GM19463 (cell line): ENCODE measurements around the gene TSPEAR.
"Not testable (repeated sequence)": the region's sequence is repeated elsewhere in the genome, so short reads cannot be mapped to it uniquely, and the experiment has no call there.

Experiments used
- ATAC-seq: cut with Tn5 transposase; IDR thresholded peaks from one replicate; pipeline ENCODE4 v1.9.1; 2021; ENCODE audit warnings: mild to moderate bottlenecking, moderate library complexity; ENCODE audit not compliant: unreplicated experiment

Gene TSPEAR

DNA sequence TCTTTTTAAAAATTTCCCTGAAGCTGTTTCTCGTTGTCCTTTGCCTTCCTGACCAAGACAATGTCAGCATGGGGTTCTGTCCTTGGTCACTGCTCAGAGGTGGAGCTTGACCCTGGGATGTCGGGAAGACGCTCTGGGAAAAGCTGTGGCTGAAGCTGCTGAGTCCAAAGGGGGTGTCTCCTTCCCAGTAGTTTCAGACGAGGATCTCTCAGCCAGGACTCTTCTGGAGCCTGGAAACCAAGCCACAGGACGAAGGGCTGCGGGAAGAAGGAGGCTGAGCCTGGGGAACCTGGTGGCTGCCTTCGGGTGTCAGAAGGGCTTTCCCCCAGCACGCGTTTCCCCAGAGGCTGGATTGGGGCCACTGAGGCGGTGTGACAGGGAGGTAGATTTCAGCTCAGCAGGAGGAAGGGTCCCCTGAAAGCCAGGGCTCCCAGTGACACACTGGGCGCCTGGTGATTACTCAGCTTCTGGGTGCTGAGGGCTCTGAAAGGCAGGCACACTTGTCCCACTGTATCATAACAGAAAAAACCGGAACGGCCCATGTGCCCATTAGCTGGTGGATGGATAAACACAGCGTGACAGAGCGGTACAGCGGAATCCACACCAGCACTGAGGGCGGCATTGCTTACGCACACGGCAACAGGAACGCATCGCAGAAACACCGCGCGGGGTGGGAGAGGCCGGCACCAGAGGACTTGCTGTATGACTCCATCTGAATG lies 24.4 kb downstream of the TSPEAR start:
- ATAC-seq, result no peak

DNA sequence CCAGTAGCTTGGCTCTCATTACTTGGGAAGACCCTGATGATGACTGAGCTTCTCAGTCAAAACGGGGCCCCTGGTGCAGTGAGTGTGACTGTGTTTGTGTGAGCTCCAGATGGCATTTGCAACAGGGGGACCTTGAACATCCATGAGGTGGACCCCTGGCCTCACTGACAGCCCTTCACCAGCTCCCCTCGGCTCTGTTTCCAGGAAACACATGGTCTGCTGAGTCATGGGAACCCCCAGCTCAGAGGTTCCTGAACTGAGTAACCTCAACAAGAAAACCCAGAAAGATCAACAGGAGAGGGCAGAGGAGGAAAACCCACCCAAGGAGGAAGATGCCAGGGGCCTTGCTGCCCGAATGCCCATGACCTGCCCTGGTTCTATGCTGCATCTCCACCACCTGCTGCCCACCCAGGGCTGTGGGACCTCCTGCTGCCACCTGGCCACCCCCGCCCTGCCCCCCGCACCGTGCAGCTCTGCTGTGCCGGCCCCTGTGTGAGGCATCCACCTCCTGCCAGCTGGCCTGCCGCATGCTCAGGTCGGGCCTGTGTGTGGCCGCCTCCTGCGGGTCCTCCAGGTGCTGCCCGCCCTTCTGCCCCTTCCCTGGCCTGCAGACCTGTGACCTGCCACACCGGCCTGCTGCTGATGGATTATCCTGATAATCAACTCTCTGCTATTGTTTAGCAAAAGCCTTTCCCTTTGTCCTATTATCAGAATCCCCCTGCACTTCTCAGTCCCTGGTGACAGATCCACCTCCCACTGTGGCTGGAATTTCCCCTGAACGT lies 25.2 kb downstream of the TSPEAR start:
- ATAC-seq, result no peak

DNA sequence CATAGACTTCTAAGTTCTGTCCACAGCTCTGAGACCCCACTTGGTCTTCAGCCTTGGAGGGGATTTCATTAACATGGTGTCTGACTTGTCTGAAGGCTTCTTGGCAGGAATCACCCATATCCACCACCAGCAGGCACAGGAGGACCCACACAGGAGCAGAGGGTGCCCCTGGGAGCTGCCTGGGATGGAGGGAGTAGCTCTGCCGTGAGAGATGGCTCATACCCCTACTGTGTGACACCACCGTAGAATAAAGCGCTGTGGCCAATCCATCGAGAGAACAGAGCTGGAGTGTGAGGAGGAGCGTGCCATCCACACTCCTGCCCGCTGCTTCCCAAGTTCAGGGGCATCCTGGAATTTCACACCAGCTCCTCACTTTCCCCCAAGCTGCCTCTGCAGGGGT lies 26.3 kb downstream of the TSPEAR start:
- ATAC-seq, result not testable (repeated sequence)

DNA sequence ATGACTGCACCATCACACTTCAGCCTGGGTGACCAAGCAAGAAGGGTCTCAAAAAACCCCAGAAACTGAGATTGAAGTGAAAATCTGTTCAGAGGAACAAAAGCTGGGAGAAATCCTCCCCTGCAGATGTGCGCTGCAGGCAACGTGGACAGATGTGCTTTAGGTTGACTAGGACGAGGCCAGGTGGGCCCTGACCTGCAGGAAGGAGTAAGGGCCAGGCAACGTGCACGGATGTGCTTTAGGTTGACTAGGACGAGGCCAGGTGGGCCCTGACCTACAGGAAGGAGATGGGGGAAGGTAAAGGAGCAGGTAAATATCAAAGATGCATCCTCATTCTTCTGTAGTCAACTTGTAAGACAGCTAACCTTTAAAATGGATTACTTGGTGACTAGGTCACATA lies 26.9 kb downstream of the TSPEAR start:
- no peak for ATAC-seq

DNA sequence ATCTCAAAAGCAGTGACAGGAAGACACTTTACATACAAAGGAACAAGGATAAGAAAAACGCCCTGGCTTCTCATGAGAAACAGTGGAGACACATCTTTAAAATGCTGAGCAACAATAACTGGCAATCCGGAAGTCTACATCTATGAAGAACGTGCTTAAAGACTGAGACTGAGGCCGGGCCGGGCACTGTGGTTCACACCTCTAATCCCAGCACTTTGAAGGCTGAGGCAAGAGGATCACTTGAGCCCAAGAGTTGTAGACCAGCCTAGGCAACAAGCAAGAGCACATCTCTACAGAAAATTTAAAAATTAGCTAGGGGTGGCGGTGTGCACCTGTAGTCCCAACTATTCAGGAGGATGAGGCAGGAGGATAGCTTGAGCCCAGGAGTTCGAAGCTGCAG lies 27.3 kb downstream of the TSPEAR start:
- no peak for ATAC-seq

DNA sequence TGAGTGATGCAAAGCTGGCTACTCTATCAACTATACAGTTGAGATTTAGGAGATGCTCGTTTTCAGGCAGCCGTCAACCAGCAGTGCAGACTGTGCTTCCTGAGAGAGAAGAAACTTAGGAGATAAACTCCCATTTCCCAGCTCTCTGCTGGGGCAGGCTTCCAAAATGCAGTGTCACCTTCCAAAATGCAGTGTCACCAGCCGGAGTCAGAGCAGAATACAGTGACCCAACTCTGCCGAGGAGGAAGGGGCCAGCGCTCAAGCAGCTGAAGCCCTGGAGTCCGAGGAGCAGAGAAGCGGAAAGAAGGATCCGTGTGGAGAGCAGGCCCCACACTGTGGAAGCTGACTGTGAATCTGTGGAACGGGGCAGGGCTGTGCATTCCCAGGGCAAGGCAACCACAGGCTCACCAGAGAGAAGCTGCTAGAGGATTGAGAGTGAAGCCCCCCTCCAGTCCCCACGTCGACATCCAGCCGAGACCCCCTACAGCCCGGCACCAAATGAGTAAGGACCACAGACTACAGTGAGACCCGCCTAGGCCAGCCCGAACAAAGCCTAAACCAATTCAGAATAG lies 28.7 kb downstream of the TSPEAR start:
- no peak for ATAC-seq

DNA sequence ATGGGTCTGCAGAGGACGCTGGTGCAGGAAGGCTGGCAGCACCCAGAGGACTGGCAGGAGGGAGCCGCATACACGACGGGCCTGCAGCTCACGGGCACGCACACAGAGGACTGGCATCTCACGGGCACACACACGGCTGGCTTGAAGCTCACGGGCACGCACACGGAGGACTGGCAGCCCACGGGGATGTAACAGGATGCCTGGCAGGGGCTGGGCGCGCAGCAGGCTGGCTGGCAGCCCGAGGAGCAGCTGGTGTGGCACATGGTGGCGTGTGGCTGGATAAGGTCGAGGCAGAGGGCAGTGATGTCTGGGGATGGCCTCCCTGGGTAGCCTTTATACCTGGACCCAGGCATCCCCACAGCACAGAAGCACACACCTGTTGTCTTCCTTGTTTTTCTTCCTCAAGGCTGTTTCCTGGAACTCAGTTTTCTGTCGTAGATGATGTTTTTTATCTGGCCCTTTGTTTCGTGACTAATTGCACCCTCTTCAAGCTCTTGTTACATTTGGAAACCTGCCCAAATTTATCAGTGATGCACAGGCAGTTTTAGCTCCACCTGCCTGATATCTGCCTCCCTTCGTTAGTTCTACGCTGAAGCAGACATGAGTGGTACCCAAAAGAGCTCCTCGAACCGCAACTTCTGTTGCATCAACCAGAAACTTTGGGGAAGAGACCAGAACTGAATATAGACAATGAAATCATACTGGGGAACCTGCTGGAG lies 29.4 kb downstream of the TSPEAR start, which contains the start of gene KRTAP12-1:
Gene KRTAP12-1, minus strand, starts transcription at position 303 of the 719 bp plus-strand sequence. Its CDS starts 40 bp downstream, at position 263.
- ATAC-seq, result no peak

DNA sequence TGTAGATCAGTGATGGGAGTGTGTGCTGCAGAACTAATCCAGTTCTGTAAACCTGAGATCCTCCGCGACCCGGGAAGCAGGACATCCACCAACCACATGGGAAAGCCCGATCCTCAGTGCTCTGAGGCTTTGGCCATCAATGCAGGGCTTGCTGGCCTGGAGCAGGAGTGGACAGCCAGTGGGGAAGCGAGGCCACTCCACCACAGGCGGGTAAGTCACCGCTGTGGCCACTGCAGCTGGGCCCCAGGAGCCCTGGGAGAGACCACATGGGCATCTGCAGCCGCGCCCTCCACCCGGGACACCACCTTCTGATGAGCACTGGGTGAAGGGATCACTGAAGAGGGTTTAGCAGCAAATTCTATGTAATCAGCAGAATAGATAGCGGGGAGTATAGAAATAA lies 30.2 kb downstream of the TSPEAR start:
- ATAC-seq, result no peak

DNA sequence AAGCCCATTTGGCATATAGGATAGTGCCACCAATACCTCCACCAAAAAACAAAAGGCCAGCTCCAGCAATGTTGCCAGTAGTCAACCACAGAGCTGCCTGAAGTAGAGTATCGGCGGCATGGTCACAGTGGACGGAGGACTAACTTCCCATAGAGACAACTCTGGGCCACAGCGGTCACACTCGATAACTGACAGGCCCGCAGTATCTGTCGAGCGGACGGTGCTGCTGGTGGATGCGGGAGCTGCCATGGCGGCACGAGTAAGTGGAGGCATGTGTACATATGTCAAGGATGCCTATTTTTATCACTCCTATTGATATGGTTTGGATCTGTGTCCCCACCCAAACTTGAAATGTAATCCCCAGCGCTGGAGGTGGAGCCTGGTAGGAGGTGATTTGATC lies 33.5 kb downstream of the TSPEAR start:
- no peak for ATAC-seq

DNA sequence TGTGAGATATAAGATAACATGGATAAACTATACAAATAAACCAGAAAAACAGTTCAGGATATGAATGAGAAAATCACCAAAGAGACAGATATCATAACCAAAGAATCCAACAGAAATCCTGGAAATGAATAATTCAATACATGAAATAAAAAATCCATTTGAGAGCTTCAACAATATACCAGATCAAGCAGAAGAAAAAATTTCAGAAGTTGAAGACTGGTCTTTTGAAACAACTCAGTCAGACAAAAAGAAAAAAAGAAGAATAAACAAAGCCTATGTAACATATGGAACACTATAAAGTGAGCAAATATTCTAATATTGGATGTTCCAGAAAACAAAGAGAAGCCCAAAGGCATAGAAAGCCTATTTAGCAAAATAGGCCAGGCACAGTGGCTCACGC lies 39.5 kb downstream of the TSPEAR start:
- ATAC-seq, result no peak

DNA sequence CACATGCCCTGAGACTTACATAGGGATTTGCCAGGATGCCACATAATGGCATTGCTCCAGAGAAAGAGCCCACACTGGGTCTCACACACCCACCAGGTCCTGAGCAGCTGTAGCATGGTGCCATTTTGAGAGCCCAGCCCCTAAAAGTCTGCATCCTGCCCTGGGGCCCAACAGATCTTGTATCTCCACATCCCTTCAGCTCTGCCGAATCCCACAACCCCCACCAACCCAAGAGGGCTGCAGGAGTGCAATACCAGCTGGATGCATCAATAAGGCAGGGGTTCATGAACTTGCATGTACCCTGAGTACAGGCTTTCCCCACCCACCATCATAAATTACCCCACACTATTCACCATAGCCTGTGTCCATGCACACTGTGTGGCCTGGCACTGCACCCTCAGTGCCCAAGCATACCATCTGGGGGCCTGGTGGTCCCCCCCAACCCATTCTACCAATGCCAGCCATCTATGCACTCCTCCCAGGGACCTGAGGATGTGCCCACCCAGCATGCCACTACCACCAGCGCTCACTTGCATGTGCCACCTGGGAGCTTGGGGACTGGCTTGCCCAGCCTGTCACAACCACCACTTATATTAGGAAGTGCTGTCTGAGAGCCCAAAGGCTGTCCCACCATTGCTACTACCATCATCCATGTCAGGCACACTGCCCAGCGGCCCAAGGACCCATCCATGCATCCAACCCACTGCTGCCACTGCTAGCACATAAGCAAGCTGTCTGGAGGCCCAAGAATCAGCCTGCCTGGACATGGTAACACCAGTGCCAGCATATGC lies 40.5 kb downstream of the TSPEAR start:
- ATAC-seq, result no peak

DNA sequence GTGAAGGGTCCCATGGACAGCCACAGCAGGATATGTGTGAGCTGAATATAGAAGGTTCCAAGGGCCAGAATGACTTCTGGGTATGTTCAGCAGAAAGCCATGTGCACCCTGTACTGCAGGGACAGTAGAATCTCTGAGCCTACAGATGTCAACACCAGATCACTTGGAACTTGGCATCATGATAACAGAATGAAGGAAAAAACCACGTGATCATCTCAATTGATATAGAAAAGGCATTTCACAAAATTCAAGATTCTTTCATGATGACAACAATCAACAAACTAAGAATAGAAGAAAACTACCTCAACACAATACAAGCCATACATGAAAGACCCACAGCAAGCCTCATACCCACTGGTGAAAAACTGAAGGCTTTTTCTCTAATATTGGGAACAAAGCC lies 43.8 kb downstream of the TSPEAR start:
- ATAC-seq, result no peak

DNA sequence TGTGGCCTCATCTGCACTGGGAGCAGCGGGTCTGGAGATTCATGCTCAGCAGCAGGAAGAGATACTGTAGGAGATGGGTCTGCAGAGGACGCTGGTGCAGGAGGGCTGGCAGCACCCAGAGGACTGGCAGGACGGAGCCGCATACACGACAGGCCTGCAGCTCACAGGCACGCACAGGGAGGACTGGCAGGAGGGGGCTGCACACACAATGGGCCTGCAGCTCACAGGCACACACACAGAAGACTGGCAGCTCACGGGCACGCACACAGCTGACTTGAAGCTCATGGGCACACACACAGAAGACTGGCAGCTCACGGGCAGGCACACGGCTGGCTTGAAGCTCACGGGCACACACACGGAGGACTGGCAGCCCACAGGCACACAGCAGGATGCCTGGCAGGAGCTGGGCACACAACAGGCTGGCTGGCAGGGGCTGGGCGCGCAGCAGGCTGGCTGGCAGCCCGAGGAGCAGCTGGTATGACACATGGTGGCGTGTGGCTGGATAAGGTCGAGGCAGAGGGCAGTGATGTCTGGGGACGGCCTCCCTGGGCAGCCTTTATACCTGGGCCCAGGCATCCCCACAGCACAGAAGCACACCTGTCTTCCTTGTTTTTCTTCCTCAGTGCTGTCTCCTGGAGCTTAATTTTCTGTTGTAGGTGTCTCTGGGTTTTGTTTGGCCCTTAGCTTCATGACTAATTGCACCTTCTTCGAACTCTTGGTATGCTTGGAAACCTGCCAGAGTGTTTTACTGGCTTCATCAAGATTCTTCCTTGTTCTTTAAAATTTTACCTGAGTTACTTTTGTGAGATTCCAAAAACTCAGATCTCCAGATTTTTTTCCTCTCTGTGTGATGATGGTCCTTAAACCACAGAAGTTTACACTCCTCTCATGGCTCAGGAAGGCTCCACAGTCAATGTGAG lies 44.7 kb downstream of the TSPEAR start, which contains the start of gene KRTAP12-2:
Gene KRTAP12-2, minus strand, starts transcription at position 527 of the 920 bp plus-strand sequence. Its CDS starts 41 bp downstream, at position 486.
- no peak for ATAC-seq

DNA sequence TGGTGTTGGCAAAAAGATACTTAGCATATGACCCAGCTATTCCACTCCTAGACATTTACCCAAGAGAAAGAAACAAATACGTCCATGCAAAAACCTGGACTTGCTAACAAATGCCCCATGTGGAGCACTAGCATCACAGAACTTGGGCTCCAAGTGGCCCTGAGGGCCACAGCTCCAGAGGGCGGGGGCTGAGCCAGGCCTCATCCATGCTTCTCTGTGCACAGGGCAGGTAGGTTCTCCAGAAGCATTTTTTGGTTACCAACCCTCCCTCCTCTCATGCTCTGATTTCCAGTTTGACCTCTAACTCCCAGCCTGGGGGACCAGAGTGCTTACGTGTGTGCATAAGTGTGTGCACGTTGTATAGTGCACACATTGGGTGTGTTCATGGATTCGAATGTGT lies 46.7 kb downstream of the TSPEAR start:
- ATAC-seq, result no peak

DNA sequence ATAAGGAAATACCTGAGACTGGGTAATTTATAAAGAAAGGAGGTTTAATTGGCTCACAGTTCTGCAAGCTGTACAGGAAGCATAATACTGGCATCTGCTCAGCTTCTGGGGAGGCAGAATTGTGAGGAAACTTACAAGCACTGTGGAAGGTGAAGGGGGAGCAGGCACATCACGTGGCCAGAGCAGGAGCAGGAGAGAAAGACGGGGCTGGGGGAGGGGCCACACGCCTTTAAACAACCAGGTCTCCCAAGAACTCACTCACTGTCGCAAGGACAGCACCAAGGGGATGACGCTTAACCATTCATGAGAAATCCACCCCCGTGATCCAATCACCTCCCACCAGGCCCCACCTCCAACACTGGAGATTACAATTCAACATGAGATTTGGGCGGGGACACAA lies 49.8 kb downstream of the TSPEAR start:
- ATAC-seq, result not testable (repeated sequence)

DNA sequence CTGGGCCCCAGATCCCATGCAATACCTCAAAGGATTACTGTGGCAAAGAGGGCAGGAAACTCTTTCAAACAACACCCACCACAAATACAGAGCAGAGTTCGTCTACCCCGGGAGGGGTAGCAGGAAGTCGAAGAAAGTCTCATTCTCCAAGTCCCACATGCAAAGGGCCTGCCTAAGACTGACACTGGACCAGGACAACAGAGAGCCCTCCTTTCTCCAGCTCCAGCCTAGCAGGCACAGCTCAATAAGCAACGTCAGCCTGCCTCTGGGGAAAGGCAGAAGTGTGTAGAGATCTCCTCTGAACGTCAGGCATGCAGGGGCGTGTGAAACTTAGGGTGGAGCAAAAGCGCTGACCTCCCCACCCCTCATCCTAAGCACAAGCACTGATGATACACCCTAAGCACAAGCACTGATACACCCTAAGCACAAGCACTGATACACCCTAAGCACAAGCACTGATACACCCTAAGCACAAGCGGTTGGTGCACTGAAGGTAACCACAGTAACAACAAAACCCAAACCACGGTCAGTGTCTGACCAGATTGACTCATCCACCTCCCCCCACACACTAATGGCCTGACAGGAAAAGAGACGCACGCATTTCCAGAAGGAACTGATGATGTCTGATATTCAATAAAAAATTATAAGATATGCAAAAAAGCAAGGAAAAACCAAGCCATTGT lies 52.3 kb downstream of the TSPEAR start:
- no peak for ATAC-seq

DNA sequence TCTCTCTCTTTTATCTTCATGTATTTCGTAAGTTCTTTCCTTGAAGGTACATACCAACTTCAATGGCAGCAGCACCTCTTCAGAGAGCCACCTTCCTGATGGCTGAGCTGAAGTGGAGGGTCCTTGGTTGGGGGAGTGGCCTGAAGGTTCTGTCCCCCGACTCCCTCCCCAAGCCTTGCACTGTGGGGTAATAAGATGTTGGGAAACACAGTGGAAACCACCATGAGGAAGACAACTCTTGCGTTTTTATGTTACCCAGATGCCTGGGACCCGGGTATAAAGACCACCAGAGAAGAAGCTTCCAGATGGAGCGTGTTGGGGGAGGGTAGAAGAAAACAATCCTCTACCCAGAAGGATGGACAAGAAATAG lies 52.8 kb downstream of the TSPEAR start:
- no peak for ATAC-seq

DNA sequence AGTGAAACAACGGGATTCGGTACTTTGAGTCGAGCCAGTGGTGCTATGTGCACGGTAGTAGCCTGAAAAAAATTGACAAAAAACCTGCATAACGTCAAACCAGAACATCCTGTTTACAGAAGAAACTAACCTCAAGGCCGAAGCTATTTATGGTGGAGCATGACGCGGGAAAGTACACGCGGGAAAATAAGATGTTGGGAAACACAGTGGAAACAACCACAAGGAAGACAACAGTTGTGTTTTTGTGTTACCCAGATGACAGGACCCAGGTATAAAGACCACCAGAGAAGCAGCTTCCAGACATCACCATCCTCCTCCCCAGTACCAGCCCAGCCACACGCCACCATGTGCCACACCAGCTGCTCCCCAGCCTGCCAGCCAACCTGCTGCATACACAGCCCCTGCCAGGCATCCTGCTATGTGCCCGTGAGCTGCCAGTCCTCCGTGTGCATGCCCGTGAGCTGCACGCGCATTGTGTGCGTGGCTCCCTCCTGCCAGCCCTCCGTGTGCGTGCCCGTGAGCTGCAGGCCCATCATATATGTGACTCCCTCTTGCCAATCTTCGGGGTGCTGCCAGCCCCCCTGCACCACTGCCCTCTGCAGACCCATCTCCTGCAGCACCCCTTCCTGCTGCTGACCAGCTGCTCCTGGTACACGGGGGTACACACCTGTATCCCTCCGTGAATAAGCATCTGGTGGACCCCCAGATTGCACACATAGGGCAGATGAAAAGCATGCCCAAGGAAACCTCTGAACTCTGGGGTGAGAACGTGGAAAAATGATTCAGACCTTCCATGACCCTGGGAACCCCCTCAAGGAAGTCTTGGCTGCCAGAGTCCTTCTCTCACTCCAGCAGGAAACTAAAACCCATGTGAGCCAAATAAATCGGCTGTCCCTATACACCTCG lies 53.5 kb downstream of the TSPEAR start, which contains the start of gene KRTAP12-3:
Gene KRTAP12-3, plus strand, starts transcription at position 298 of the 906 bp plus-strand sequence. Its CDS starts 48 bp downstream, at position 346.
- no peak for ATAC-seq
